ENCODE measurements around the gene ARHGEF19.
A peak's percentile ranks its signal among the peaks of the same experiment; 100 is the strongest.
"Not testable (repeated sequence)": the region's sequence is repeated elsewhere in the genome, so short reads cannot be mapped to it uniquely, and the experiment has no call there.

ARHGEF19 gene

GRCh38 chr1:16205334-16205671 is 7.1 kb downstream of the ARHGEF19 start:
- Histone ChIP-seq H3K4me1 (ENCODE audit: control insufficient read depth in 1 of 2, insufficient read depth in 2 of 2, low read length in 2 of 2) (peaks cover 0 to 16% of the 10 kb centered on the region in 2 donors), H3K4me3 (ENCODE audit: low read depth in 1 of 2, low read length in 2 of 2) (no peak overlapping the region), H3K27ac (ENCODE audit: low read depth, low read length) (no peak overlapping the region), H3K27me3 (ENCODE audit: control insufficient read depth in 1 of 2, insufficient read depth in 2 of 2, low read length in 2 of 2) (no peaks in the 10 kb centered on the region), H3K36me3 (ENCODE audit: control insufficient read depth in 1 of 2, insufficient read depth in 2 of 2, low read length in 2 of 2) (peaks cover 0 to 10% of the 10 kb centered on the region in 2 donors), H3K9me3 (ENCODE audit: control insufficient read depth in 1 of 2, low read length in 2 of 2) (no peaks in the 10 kb centered on the region), H3K9ac (ENCODE audit: low read depth in 1 of 2, low read length in 2 of 2) (peak overlapping the region in 1 of 2 donors; percentile 58)

DNA sequence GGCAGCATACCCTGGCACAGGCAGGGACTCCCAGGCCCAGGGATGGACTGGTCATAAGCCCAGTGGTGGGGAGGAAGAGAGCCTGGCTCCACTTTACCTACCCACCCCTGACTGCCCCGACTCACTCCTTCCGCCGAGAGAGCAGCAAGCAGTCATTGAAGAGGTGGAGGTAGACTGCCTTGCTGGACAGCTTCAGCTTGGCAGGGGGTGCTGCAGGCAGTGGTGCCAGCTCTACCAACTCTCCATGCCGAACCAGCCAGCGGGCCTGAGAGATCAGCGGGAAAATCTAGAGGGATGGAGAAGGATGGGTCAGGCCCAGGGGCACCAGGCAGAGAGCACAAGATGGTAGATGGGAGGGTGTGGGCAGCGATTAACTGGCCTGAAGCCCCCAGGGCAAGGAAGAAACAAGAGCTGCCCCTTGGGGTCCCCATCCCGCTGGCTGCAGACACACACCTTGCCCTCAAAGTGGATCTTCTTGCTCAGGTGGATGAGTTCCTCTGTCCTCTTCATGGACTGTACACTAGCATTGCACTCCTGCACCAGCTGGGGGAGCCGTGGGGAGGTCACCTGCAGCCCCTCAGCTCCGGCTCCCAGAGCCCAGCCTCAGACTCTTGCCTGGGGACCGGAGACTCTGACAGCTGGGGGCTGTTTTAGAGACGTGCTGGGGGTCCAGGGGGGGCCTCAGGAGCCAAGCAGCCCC is 7.7 kb downstream of the ARHGEF19 start:
- Histone ChIP-seq H3K4me1 (ENCODE audit: control insufficient read depth in 1 of 2, insufficient read depth in 2 of 2, low read length in 2 of 2) (peaks cover 0 to 16% of the 10 kb centered on the region in 2 donors), H3K27me3 (ENCODE audit: control insufficient read depth in 1 of 2, insufficient read depth in 2 of 2, low read length in 2 of 2) (no peaks in the 10 kb centered on the region), H3K4me3 (ENCODE audit: low read depth in 1 of 2, low read length in 2 of 2) (no peak overlapping the region), H3K36me3 (ENCODE audit: control insufficient read depth in 1 of 2, insufficient read depth in 2 of 2, low read length in 2 of 2) (peaks cover 0 to 10% of the 10 kb centered on the region in 2 donors), H3K27ac (ENCODE audit: low read depth, low read length) (no peak overlapping the region), H3K9ac (ENCODE audit: low read depth in 1 of 2, low read length in 2 of 2) (no peak overlapping the region), H3K9me3 (ENCODE audit: control insufficient read depth in 1 of 2, low read length in 2 of 2) (no peaks in the 10 kb centered on the region)

DNA sequence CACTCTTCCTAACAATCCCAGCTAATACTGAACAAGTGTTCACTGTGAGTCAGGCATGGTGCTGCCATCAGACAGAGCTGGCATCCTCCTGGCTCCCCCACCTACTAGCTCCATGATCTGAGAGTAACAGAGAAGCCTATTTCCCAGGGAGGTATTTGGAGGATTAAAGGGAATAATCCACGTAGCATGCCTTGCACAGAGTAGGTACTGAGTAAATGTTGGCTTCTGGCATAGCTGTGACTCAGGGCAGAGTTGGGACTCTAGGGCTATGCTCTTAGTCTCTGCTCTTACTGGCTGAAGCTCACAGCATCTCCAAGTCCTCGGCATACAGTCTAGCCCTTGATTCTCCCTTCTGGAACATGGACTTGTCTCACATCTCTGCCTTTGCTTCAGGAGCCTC is 8.2 kb downstream of the ARHGEF19 start:
- peaks cover 3 to 18% of the 10 kb centered on the region in 2 donors for H3K4me1 ChIP-seq (ENCODE audit: control insufficient read depth in 1 of 2, insufficient read depth in 2 of 2, low read length in 2 of 2)
- H3K9ac ChIP-seq (ENCODE audit: low read depth in 1 of 2, low read length in 2 of 2), result no peak overlapping the region
- H3K27ac ChIP-seq (ENCODE audit: low read depth, low read length), result no peak overlapping the region
- H3K36me3 ChIP-seq (ENCODE audit: control insufficient read depth in 1 of 2, insufficient read depth in 2 of 2, low read length in 2 of 2), result peaks cover 0 to 10% of the 10 kb centered on the region in 2 donors
- H3K4me3 ChIP-seq (ENCODE audit: low read depth in 1 of 2, low read length in 2 of 2), result no peak overlapping the region
- H3K27me3 ChIP-seq (ENCODE audit: control insufficient read depth in 1 of 2, insufficient read depth in 2 of 2, low read length in 2 of 2), result no peaks in the 10 kb centered on the region
- H3K9me3 ChIP-seq (ENCODE audit: control insufficient read depth in 1 of 2, low read length in 2 of 2), result no peaks in the 10 kb centered on the region

DNA sequence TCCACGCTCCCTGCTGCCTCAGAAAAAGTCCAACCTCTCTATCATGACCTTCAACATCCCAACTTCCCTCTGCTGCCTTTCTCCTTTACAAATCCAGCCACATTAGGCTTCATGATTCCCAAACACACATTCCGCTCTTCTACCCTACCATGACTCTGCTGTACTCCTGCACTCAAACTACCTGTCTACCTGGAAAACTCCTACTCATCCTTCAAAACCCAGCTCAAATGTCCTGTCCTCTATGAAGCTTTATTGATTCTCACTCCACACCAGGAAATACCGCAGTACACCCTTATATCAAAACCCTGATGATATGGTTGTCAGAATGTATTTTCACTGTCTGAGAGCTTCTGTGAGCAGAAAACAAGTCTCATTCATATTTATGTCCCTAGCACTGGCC is 8.9 kb downstream of the ARHGEF19 start:
- Histone ChIP-seq H3K36me3 (ENCODE audit: control insufficient read depth in 1 of 2, insufficient read depth in 2 of 2, low read length in 2 of 2) (peaks cover 0 to 10% of the 10 kb centered on the region in 2 donors), H3K27me3 (ENCODE audit: control insufficient read depth in 1 of 2, insufficient read depth in 2 of 2, low read length in 2 of 2) (no peaks in the 10 kb centered on the region), H3K9me3 (ENCODE audit: control insufficient read depth in 1 of 2, low read length in 2 of 2) (no peaks in the 10 kb centered on the region), H3K9ac (ENCODE audit: low read depth in 1 of 2, low read length in 2 of 2) (no peak overlapping the region), H3K27ac (ENCODE audit: low read depth, low read length) (no peak overlapping the region), H3K4me1 (ENCODE audit: control insufficient read depth in 1 of 2, insufficient read depth in 2 of 2, low read length in 2 of 2) (peaks cover 7 to 22% of the 10 kb centered on the region in 2 donors), H3K4me3 (ENCODE audit: low read depth in 1 of 2, low read length in 2 of 2) (no peak overlapping the region)

- Histone ChIP-seq H3K9ac (ENCODE audit: low read depth in 1 of 2, low read length in 2 of 2) (no peak overlapping the region), H3K27ac (ENCODE audit: low read depth, low read length) (no peak overlapping the region), H3K36me3 (ENCODE audit: control insufficient read depth in 1 of 2, insufficient read depth in 2 of 2, low read length in 2 of 2) (peaks cover 0 to 10% of the 10 kb centered on the region in 2 donors), H3K9me3 (ENCODE audit: control insufficient read depth in 1 of 2, low read length in 2 of 2) (no peaks in the 10 kb centered on the region), H3K4me1 (ENCODE audit: control insufficient read depth in 1 of 2, insufficient read depth in 2 of 2, low read length in 2 of 2) (peaks cover 7 to 20% of the 10 kb centered on the region in 2 donors), H3K27me3 (ENCODE audit: control insufficient read depth in 1 of 2, insufficient read depth in 2 of 2, low read length in 2 of 2) (no peaks in the 10 kb centered on the region), H3K4me3 (ENCODE audit: low read depth in 1 of 2, low read length in 2 of 2) (no peak overlapping the region)
Observed at GRCh38 chr1:16202281-16203210, 9.9 kb downstream of the ARHGEF19 start.

DNA sequence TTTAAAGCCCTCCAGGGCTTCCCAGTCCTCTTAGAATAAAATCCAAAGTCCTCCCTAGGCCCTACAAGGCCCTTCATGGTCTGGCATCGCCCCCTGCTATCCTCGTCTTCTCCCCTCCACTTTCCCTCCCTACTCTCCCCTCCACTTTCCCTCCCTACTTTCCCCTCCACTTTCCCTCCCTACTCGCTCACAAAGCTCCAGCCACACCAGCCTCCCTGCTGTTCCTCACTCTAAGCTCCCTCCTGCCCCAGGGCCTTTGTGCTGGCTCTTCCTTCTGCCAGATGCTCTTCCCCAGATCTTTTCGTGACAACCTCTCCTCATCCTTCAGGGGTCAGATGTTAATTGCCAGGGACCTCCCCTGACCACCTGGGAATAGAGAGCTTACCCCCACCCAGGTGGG is 12.8 kb downstream of the ARHGEF19 start:
- Histone ChIP-seq H3K27ac (ENCODE audit: low read depth, low read length) (no peak overlapping the region), H3K36me3 (ENCODE audit: control insufficient read depth in 1 of 2, insufficient read depth in 2 of 2, low read length in 2 of 2) (peaks cover 0 to 10% of the 10 kb centered on the region in 2 donors), H3K4me1 (ENCODE audit: control insufficient read depth in 1 of 2, insufficient read depth in 2 of 2, low read length in 2 of 2) (peaks cover 7% of the 10 kb centered on the region in 2 donors), H3K4me3 (ENCODE audit: low read depth in 1 of 2, low read length in 2 of 2) (no peak overlapping the region), H3K27me3 (ENCODE audit: control insufficient read depth in 1 of 2, insufficient read depth in 2 of 2, low read length in 2 of 2) (no peaks in the 10 kb centered on the region), H3K9me3 (ENCODE audit: control insufficient read depth in 1 of 2, low read length in 2 of 2) (no peaks in the 10 kb centered on the region), H3K9ac (ENCODE audit: low read depth in 1 of 2, low read length in 2 of 2) (no peak overlapping the region)

DNA sequence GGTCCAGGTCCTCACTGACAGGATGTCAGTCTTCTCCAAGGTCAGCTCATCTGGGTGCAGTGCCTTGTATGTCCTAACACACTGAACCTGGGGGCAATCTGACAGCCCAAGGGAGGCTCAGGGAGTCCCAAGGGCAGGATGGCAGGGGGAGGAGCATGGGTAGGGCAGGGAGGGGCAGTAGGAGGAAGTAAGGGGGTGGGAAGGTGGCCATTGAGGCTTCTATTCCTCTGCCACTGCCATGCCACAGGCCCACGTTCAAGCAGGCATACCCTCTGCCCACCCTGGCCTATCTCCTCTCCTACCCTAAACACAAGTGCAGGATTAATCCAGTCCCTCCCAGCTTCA is 13.3 kb downstream of the ARHGEF19 start:
- H3K4me3 ChIP-seq (ENCODE audit: low read depth in 1 of 2, low read length in 2 of 2), result no peak overlapping the region
- peaks cover 7% of the 10 kb centered on the region in 2 donors for H3K4me1 ChIP-seq (ENCODE audit: control insufficient read depth in 1 of 2, insufficient read depth in 2 of 2, low read length in 2 of 2)
- H3K9me3 ChIP-seq (ENCODE audit: control insufficient read depth in 1 of 2, low read length in 2 of 2), result no peaks in the 10 kb centered on the region
- no peak overlapping the region for H3K27ac ChIP-seq (ENCODE audit: low read depth, low read length)
- no peak overlapping the region for H3K9ac ChIP-seq (ENCODE audit: low read depth in 1 of 2, low read length in 2 of 2)
- no peaks in the 10 kb centered on the region for H3K27me3 ChIP-seq (ENCODE audit: control insufficient read depth in 1 of 2, insufficient read depth in 2 of 2, low read length in 2 of 2)
- peaks cover 0 to 8% of the 10 kb centered on the region in 2 donors for H3K36me3 ChIP-seq (ENCODE audit: control insufficient read depth in 1 of 2, insufficient read depth in 2 of 2, low read length in 2 of 2)

GRCh38 chr1:16198444-16199156 is 13.9 kb downstream of the ARHGEF19 start:
- Histone ChIP-seq H3K9ac (ENCODE audit: low read depth in 1 of 2, low read length in 2 of 2) (no peak overlapping the region), H3K9me3 (ENCODE audit: control insufficient read depth in 1 of 2, low read length in 2 of 2) (no peaks in the 10 kb centered on the region), H3K27ac (ENCODE audit: low read depth, low read length) (no peak overlapping the region), H3K4me3 (ENCODE audit: low read depth in 1 of 2, low read length in 2 of 2) (no peak overlapping the region), H3K36me3 (ENCODE audit: control insufficient read depth in 1 of 2, insufficient read depth in 2 of 2, low read length in 2 of 2) (peaks cover 0 to 4% of the 10 kb centered on the region in 2 donors), H3K27me3 (ENCODE audit: control insufficient read depth in 1 of 2, insufficient read depth in 2 of 2, low read length in 2 of 2) (no peaks in the 10 kb centered on the region), H3K4me1 (ENCODE audit: control insufficient read depth in 1 of 2, insufficient read depth in 2 of 2, low read length in 2 of 2) (peaks cover 7% of the 10 kb centered on the region in 2 donors)

- Histone ChIP-seq H3K4me1 (ENCODE audit: control insufficient read depth in 1 of 2, insufficient read depth in 2 of 2, low read length in 2 of 2) (peaks cover 7% of the 10 kb centered on the region in 2 donors), H3K27me3 (ENCODE audit: control insufficient read depth in 1 of 2, insufficient read depth in 2 of 2, low read length in 2 of 2) (no peaks in the 10 kb centered on the region)
Observed at GRCh38 chr1:16196874-16197273, 15.6 kb downstream of the ARHGEF19 start.

DNA sequence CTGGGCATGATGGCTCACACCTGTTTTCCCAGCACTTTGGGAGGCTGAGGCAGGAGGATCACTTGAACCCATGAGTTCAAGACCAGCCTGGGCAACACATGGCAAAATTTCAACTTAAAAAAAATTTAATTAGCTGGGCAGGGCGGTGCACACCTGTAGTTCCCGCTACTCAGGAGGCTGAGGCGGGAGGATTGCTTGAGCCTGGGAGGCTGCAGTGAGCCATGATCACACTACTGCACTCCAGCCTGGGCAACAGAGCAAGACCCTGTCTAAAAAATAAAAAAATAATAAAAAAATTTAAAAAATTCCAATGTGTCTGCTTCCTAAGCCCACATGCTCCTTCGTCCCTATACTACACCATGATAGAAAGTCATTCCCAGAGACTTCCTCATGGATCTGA is 16.3 kb downstream of the ARHGEF19 start:
- not testable (repeated sequence) for H3K4me1 ChIP-seq (ENCODE audit: control insufficient read depth in 1 of 2, insufficient read depth in 2 of 2, low read length in 2 of 2); H3K27me3 ChIP-seq (ENCODE audit: control insufficient read depth in 1 of 2, insufficient read depth in 2 of 2, low read length in 2 of 2); H3K9me3 ChIP-seq (ENCODE audit: control insufficient read depth in 1 of 2, low read length in 2 of 2); H3K4me3 ChIP-seq (ENCODE audit: low read depth in 1 of 2, low read length in 2 of 2); H3K9ac ChIP-seq (ENCODE audit: low read depth in 1 of 2, low read length in 2 of 2); H3K27ac ChIP-seq (ENCODE audit: low read depth, low read length); H3K36me3 ChIP-seq (ENCODE audit: control insufficient read depth in 1 of 2, insufficient read depth in 2 of 2, low read length in 2 of 2)

More at GRCh38 chr1:16196874-16197273, 15.6 kb downstream of the ARHGEF19 start:
- H3K9ac ChIP-seq (ENCODE audit: low read depth in 1 of 2, low read length in 2 of 2), result no peak overlapping the region
- H3K9me3 ChIP-seq (ENCODE audit: control insufficient read depth in 1 of 2, low read length in 2 of 2), result no peaks in the 10 kb centered on the region
- no peak overlapping the region for H3K27ac ChIP-seq (ENCODE audit: low read depth, low read length)
- no peaks in the 10 kb centered on the region for H3K36me3 ChIP-seq (ENCODE audit: control insufficient read depth in 1 of 2, insufficient read depth in 2 of 2, low read length in 2 of 2)
- H3K4me3 ChIP-seq (ENCODE audit: low read depth in 1 of 2, low read length in 2 of 2), result no peak overlapping the region
